A549 (cell line): ENCODE measurements around the gene GAS7.

Source experiments
- CHD2 ChIP-seq: fragments of 150-350 bp; IDR thresholded peaks from 2 replicates; pipeline ENCODE4 v1.6.1; 2014; ENCODE audit warnings: low read length; ENCODE audit not compliant: partially characterized antibody
- CHD4 ChIP-seq: fragments of 200-600 bp; sonication (generic); IDR thresholded peaks from 2 replicates; pipeline ENCODE4 v1.6.1; 2016; ENCODE audit warnings: antibody characterized with exemption, mild to moderate bottlenecking, borderline replicate concordance
- CTCF ChIP-seq: fragments of >200 bp; sonication (Bioruptor Twin); formaldehyde crosslinking; IDR thresholded peaks from 3 replicates; pipeline ENCODE4 v1.5.1; 2016
- EP300 ChIP-seq, 2 experiments: fragments of >200 bp; sonication (Bioruptor Twin); formaldehyde crosslinking; IDR thresholded peaks; 2 replicates in 1 of 2; 3 replicates in 1 of 2; pipeline ENCODE4 v1.6.1; 2016 to 2017
- PHF8 ChIP-seq: fragments of 200-600 bp; sonication (generic); IDR thresholded peaks from 2 replicates; pipeline ENCODE4 v1.6.1; 2016; ENCODE audit warnings: low read depth, mild to moderate bottlenecking, antibody characterized with exemption, moderate library complexity, borderline replicate concordance
- POLR2A ChIP-seq: IDR thresholded peaks from 2 replicates; pipeline ENCODE4 v1.6.1; 2012; ENCODE audit warnings: mild to moderate bottlenecking, low read length
- RAD21 ChIP-seq, 2 experiments: fragments of >200 bp in 1 of 2; sonication (Bioruptor Twin) in 1 of 2; formaldehyde crosslinking in 1 of 2; IDR thresholded peaks in 1 of 2; conservative IDR thresholded peaks in 1 of 2; 2 replicates in 1 of 2; 3 replicates in 1 of 2; pipeline ENCODE4 v1.6.1; 2012 to 2018; ENCODE audit warnings: inconsistent platforms in 1 of 2
- RNF2 ChIP-seq: fragments of 200-600 bp; sonication (generic); IDR thresholded peaks from 2 replicates; pipeline ENCODE4 v1.6.1; 2016; ENCODE audit warnings: low read depth, mild to moderate bottlenecking, antibody characterized with exemption, moderate library complexity, borderline replicate concordance

GRCh38 chr17:10094797-10095196, 103.6 kb downstream of the GAS7 start:
- TF ChIP-seq POLR2A (no peak), CTCF (no peak), PHF8 (no peak), RNF2 (no peak), EP300 (IDR thresholded peaks at IDR 0.05) (no peak), RAD21 (conservative IDR thresholded peaks at IDR 0.05 in 1 of 2, IDR thresholded peaks at IDR 0.05 in 1 of 2) (no peak), CHD4 (no peak), CHD2 (no peak)
